GM13977 (cell line): ENCODE results near the gene PPP1R2.

Source experiments
- DNase-seq: peaks from one replicate; pipeline ENCODE4 v3.0.0; 2012; ENCODE audit warnings: low spot score
- in situ Hi-C: fragments of 300-500 bp; cut with MboI; formaldehyde crosslinking; loops from one replicate; pipeline ENCODE4 v1.12.0; 2022; ENCODE audit warnings: low sequenced_read_pairs, low pct_unique_long_range_greater_than_20kb, mixed read lengths, inconsistent platforms; ENCODE audit not compliant: unreplicated experiment
- TF ChIP-seq, protein P1 (sequence below): IDR thresholded peaks from 2 replicates; pipeline ENCODE4 v1.5.1; 2012; ENCODE audit warnings: mild to moderate bottlenecking, control low read depth; ENCODE audit not compliant: insufficient read depth; ENCODE audit errors: extremely low read depth, missing control alignments

PPP1R2 gene

DNA sequence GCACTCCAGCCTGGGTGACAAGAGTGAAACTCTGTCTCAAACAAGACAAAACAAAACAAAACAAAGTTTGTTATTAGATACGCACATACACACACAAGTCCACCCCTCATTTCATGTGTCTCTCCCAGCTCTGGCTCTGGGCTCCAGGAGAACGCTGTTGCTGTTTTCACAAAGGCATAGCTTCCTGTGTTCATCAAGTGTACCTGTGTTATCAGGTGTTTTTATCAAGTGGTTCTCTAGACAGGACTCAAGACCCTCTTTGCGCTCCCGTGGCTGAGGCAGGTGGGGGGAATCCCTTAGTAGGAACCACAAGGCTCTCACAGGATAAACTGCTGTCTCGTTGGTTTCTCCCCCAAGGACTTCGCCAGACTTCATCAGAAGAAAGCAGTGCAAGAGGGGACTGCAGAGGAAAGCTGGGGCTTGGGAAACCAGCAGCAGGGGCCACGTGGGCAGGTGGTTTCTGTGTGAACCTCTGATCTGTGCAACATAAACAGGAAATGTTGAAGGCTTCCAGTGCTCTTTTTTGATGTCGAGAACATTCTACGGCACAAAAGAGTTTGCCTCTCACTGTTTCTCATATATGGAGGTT lies 6.9 kb upstream of the PPP1R2 start:
- in situ Hi-C loops = loop anchor here (25.0 kb wide), 3 partner anchors 287 to 863 kb away; partner anchors contain the start of gene FAM43A
- TF ChIP-seq, protein P1, sequence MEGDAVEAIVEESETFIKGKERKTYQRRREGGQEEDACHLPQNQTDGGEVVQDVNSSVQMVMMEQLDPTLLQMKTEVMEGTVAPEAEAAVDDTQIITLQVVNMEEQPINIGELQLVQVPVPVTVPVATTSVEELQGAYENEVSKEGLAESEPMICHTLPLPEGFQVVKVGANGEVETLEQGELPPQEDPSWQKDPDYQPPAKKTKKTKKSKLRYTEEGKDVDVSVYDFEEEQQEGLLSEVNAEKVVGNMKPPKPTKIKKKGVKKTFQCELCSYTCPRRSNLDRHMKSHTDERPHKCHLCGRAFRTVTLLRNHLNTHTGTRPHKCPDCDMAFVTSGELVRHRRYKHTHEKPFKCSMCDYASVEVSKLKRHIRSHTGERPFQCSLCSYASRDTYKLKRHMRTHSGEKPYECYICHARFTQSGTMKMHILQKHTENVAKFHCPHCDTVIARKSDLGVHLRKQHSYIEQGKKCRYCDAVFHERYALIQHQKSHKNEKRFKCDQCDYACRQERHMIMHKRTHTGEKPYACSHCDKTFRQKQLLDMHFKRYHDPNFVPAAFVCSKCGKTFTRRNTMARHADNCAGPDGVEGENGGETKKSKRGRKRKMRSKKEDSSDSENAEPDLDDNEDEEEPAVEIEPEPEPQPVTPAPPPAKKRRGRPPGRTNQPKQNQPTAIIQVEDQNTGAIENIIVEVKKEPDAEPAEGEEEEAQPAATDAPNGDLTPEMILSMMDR = no peak
- DNase-seq = peak; percentile 34

DNA sequence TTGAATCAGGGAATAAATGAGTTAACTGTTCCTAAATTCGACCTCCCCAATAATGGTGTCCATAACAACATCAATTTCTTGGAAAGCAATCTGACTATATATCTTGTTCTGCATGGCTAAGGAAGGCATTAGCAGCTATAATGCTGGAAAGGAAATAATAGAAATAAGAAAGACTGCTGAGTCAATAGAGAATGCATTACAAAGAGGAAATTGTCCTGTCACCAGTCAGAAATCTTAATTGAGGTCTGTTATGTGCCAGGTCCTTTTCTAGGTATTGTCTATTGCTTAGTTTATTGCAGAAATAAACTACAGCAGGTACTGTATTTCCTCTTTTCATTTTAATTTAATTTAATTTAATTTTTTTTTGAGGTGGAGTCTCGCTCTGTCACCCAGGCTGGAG lies 5.9 kb upstream of the PPP1R2 start:
- in situ Hi-C loops = loop anchor here (25.0 kb wide), 2 partner anchors 412 to 862 kb away; partner anchors contain the start of gene FAM43A
- no peak for DNase-seq
- TF ChIP-seq, protein P1 = no peak

DNA sequence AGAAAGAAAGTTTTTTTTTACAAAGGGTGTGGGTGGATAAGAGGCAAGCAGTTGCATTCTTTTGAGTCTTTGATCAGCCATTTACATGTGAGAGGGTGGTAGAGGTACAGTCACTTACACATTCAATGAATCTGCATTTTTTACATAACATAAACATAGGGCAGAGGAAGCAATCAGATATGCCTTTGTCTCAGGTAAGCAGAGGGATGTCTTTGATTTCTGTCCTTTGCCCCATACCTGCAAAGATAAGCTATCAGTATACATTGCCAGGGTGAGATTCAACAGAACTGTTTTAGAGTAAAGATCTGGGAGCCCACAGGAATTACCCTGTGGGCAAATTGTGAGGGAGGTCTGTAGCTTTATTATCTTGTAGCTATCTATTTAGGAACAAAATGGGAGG lies 5.4 kb upstream of the PPP1R2 start:
- TF ChIP-seq, protein P1 = no peak
- DNase-seq = no peak
- in situ Hi-C loops = loop anchor here (25.0 kb wide), 2 partner anchors 411 to 861 kb away; partner anchors contain the start of gene FAM43A

DNA sequence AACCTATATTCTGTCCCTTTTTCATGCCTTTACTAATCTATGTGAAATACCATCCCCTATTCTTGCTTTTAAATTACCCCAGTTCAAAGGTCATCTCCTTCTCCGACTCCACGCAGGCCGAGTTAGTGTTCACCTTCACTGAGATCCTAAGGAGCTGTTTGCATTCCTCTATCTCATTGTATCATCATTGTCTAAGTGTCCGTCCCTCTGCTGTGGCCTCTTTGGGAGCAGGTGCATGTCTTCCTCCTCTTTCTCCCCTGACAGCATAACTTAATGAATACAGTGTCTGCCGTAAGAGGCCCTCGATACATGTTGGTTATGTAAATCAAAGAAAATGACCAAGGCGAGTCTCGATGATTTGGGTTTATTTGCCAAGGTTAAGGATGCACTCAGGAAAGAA lies 4.9 kb upstream of the PPP1R2 start:
- TF ChIP-seq, protein P1 = no peak
- in situ Hi-C loops = loop anchor here (25.0 kb wide), 2 partner anchors 411 to 861 kb away; partner anchors contain the start of gene FAM43A
- no peak for DNase-seq

DNA sequence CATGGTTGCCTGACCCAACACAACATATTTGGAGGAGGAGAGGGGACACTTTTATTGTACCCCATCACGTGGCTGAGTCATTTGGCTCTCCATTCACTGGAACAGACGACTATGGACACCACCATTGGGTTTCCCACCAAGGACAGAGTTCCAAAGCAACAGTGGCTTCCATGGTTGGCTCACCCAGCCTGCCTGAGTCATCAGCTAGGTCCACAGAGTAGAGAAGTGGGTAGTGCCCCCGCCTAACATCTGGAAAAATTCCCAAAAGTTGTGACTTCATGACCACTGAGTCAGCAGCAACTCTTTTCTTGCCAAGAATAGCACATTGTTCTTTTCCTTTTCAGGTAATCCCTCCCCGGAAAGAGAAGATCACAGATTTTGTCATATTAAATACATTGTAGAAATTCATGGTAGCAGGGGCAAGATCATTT lies 3.0 kb upstream of the PPP1R2 start:
- DNase-seq = no peak
- TF ChIP-seq, protein P1 = no peak
- in situ Hi-C loops = loop anchor here (25.0 kb wide), 2 partner anchors 409 to 859 kb away; partner anchors contain the start of gene FAM43A

DNA sequence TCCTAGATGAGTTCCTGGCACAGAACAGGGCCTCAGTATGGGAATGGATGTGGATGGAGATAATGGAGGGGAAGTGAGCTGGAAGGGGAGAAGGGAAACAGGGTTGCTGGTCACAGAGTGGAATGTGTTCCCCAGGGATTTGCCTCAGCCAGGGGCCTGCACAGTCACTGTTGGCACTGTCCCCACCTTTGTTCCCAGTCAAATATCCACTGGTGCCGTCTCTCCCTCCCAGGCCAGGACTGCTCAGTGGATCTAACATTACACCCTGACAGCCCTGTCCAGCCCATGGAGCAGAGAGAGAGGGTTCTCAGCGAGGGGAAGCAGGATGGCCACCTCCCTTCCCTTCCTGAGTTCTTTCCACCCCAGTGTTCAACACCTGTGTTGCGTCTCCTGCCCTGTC lies 1.5 kb upstream of the PPP1R2 start:
- TF ChIP-seq, protein P1 = no peak
- in situ Hi-C loops = loop anchor here (25.0 kb wide), 2 partner anchors 407 to 857 kb away; partner anchors contain the start of gene FAM43A
- no peak for DNase-seq
